K562 (cell line): ENCODE data around the gene CCSAP. TPM values are rescaled to one million over a fixed set of nuclear protein-coding genes. Genes with fewer than 3 reads are reported as not detected.

ENCODE experiments used
- ATAC-seq: fragments of 200-7000 bp; cut with Tn5 transposase; 3 replicates; pipeline ENCODE4 v1.9.1; 2020; ENCODE audit warnings: moderate library complexity
- BruUV-seq: library from RNA; stranded (reverse); fragments of 400-500 nt; replicated peaks from 2 replicates; lab custom pipeline; 2021; lab: Mats Ljungman, UMichigan
- CTCF ChIA-PET: fragments of 300-600 bp; formaldehyde crosslinking; extraction: SDS; loops from one replicate; lab custom pipeline; 2021; ENCODE audit warnings: low intra/inter-chr PET ratio; lab: Yijun Ruan, JAX
- POLR2A ChIA-PET: fragments of 300-600, 350-650 bp; sonication (Branson Sonifier 250); formaldehyde crosslinking; extraction: SDS; loops from one replicate; lab custom pipeline; 2021; ENCODE audit warnings: antibody characterized with exemption, inconsistent platforms; lab: Yijun Ruan, JAX
- DNase-seq, 4 experiments: peaks; one replicate each; pipeline versions ENCODE4 v3.0.0 to v3.0.0-alpha.2; 2011 to 2018; ENCODE audit warnings: low spot score in 3 of 4, mixed read lengths in 3 of 4; ENCODE audit errors: extremely low read depth in 1 of 4
- FAIRE-seq: peaks from 2 replicates; lab custom pipeline; 2011; peaks lifted over from hg19 to GRCh38; lab: Jason Lieb, UNC
- H2AFZ ChIP-seq: 2 replicates; pipeline ENCODE4 v1.6.0; 2011; ENCODE audit warnings: low read depth, low read length, control low read depth, inconsistent platforms
- H3K27ac ChIP-seq: fragments of 200-600 bp; 3 replicates; pipeline ENCODE4 v1.8.0; 2011; ENCODE audit warnings: low read depth, mild to moderate bottlenecking, control low read depth, inconsistent platforms, low read length, moderate library complexity, mixed read lengths; ENCODE audit errors: extremely low read depth
- H3K27me3 ChIP-seq, 2 experiments: fragments of 300-600 bp in 1 of 2; 2 replicates in 1 of 2; 3 replicates in 1 of 2; pipeline versions ENCODE4 v1.6.0 to v1.8.0; 2011; ENCODE audit warnings: inconsistent platforms in 2 of 2, low read length in 2 of 2, mild to moderate bottlenecking in 1 of 2, mixed read lengths in 1 of 2, moderate library complexity in 1 of 2; ENCODE audit not compliant: control insufficient read depth in 2 of 2, insufficient read depth in 2 of 2
- H3K36me3 ChIP-seq: fragments of 300-600 bp; 3 replicates; pipeline ENCODE4 v1.8.0; 2011; ENCODE audit warnings: mild to moderate bottlenecking, low read length, inconsistent platforms; ENCODE audit not compliant: control insufficient read depth, insufficient read depth
- H3K4me1 ChIP-seq, 2 experiments: fragments of 200-600 bp in 1 of 2; replicated peaks in 1 of 2; 2 replicates in 1 of 2; 3 replicates in 1 of 2; pipeline versions ENCODE4 v1.5.1 to v1.8.0; 2011; ENCODE audit warnings: inconsistent platforms in 2 of 2, low read length in 2 of 2, mild to moderate bottlenecking in 1 of 2, mixed read lengths in 1 of 2, moderate library complexity in 1 of 2; ENCODE audit not compliant: control insufficient read depth in 2 of 2, insufficient read depth in 2 of 2
- H3K4me2 ChIP-seq: 2 replicates; pipeline ENCODE4 v1.6.1; 2011; ENCODE audit warnings: low read length, control low read depth, inconsistent platforms, mixed read lengths; ENCODE audit not compliant: insufficient read depth
- H3K4me3 ChIP-seq: fragments of 200-600 bp; sonication (generic), shearing (Covaris generic); 2 replicates; pipeline ENCODE4 v1.5.1; 2016; ENCODE audit warnings: control low read depth, inconsistent platforms
- H3K79me2 ChIP-seq: fragments of 200-600 bp; 3 replicates; pipeline ENCODE4 v1.8.0; 2011; ENCODE audit warnings: low read length, inconsistent platforms; ENCODE audit not compliant: control insufficient read depth, insufficient read depth
- H3K9ac ChIP-seq, 2 experiments: 2 replicates each; pipeline versions ENCODE4 v1.6.0 to v1.6.1; 2011; ENCODE audit warnings: low read depth in 2 of 2, low read length in 2 of 2, control low read depth in 1 of 2, inconsistent platforms in 1 of 2, mild to moderate bottlenecking in 1 of 2, mixed read lengths in 1 of 2; ENCODE audit not compliant: insufficient read depth in 1 of 2
- H3K9me1 ChIP-seq: one replicate; pipeline ENCODE4 v1.6.0; 2011; ENCODE audit warnings: inconsistent platforms, mild to moderate bottlenecking, low read length, moderate library complexity; ENCODE audit not compliant: control insufficient read depth, insufficient read depth
- H3K9me3 ChIP-seq: replicated peaks from 2 replicates; pipeline ENCODE4 v1.5.1; 2011; ENCODE audit warnings: low read depth, low read length, inconsistent platforms; ENCODE audit not compliant: control insufficient read depth, insufficient read depth
- H4K20me1 ChIP-seq: replicated peaks from 2 replicates; pipeline ENCODE4 v1.6.1; 2011; ENCODE audit warnings: low read length, inconsistent platforms, mixed read lengths; ENCODE audit not compliant: control insufficient read depth, insufficient read depth
- ESRRA ChIP-seq: fragments of 450-650 bp; IDR thresholded peaks from 2 replicates; pipeline ENCODE4 v1.6.1; 2014; ENCODE audit warnings: low read depth, mild to moderate bottlenecking, moderate library complexity, borderline replicate concordance
- ETV1 ChIP-seq: fragments of 450-650 bp; conservative IDR thresholded peaks from 2 replicates; pipeline ENCODE4 v1.6.1; 2016; ENCODE audit warnings: missing genetic modification characterization, control low read depth, low read depth, missing compliant biosample characterization
- GTF2B ChIP-seq: IDR thresholded peaks from 2 replicates; pipeline ENCODE4 v1.6.1; 2011; ENCODE audit not compliant: insufficient read length; ENCODE audit errors: extremely low read depth
- HEY1 ChIP-seq: fragments of 250-450 bp; sonication (Bioruptor Pico); IDR thresholded peaks from 2 replicates; pipeline ENCODE4 v1.5.0; 2020; ENCODE audit warnings: mild to moderate bottlenecking, moderate library complexity, borderline replicate concordance
- IRF9 ChIP-seq: fragments of 450-650 bp; IDR thresholded peaks from 2 replicates; pipeline ENCODE4 v1.6.1; 2016; ENCODE audit warnings: missing biosample characterization, missing genetic modification characterization
- LCOR ChIP-seq: sonication (generic); formaldehyde crosslinking; IDR thresholded peaks from 2 replicates; pipeline ENCODE4 v1.8.0; 2022; ENCODE audit warnings: mild to moderate bottlenecking, missing genetic modification reagents
- MITF ChIP-seq: IDR thresholded peaks from 2 replicates; pipeline ENCODE4 v1.6.1; 2014; ENCODE audit warnings: antibody characterized with exemption
- NR2C1 ChIP-seq, 2 experiments: fragments of 450-650 bp; IDR thresholded peaks; 2 replicates each; pipeline ENCODE4 v1.6.1; 2017; ENCODE audit warnings: mild to moderate bottlenecking in 2 of 2, antibody characterized with exemption in 1 of 2, inconsistent platforms in 1 of 2, missing compliant biosample characterization in 1 of 2, missing genetic modification characterization in 1 of 2
- POU5F1 ChIP-seq: fragments of 150-350 bp; IDR thresholded peaks from 2 replicates; pipeline ENCODE4 v1.6.1; 2014; ENCODE audit warnings: borderline replicate concordance, low read length, low read depth, mild to moderate bottlenecking; ENCODE audit not compliant: partially characterized antibody
- PRPF4 ChIP-seq: fragments of 200-400 bp; formaldehyde crosslinking; IDR thresholded peaks from one replicate; pipeline ENCODE4 v1.6.1; 2017; ENCODE audit warnings: low read length, low read depth, mild to moderate bottlenecking; ENCODE audit not compliant: insufficient read depth, poor library complexity, severe bottlenecking
- PURB ChIP-seq: sonication (generic); formaldehyde crosslinking; IDR thresholded peaks from 2 replicates; pipeline ENCODE4 v1.9.0; 2021; ENCODE audit warnings: low read depth, mild to moderate bottlenecking, missing genetic modification reagents
- RB1 ChIP-seq: fragments of 450-650 bp; IDR thresholded peaks from 2 replicates; pipeline ENCODE4 v1.6.1; 2017; ENCODE audit warnings: low read depth, mild to moderate bottlenecking
- TOE1 ChIP-seq, 2 experiments: fragments of 450-650 bp in 1 of 2; sonication (generic) in 1 of 2; formaldehyde crosslinking in 1 of 2; IDR thresholded peaks; 2 replicates each; pipeline versions ENCODE4 v1.7.1 to v1.8.0; 2016 to 2022; ENCODE audit warnings: borderline replicate concordance in 2 of 2, mild to moderate bottlenecking in 2 of 2, antibody characterized with exemption in 1 of 2, inconsistent platforms in 1 of 2, low read depth in 1 of 2, missing genetic modification reagents in 1 of 2, moderate library complexity in 1 of 2
- ZNF12 ChIP-seq: sonication (generic); formaldehyde crosslinking; IDR thresholded peaks from 2 replicates; pipeline ENCODE4 v1.4.0; 2020; ENCODE audit warnings: mild to moderate bottlenecking, missing genetic modification reagents
- ZNF212 ChIP-seq: fragments of 450-650 bp; formaldehyde crosslinking; IDR thresholded peaks from 2 replicates; pipeline ENCODE4 v1.4.0; 2020; ENCODE audit warnings: mild to moderate bottlenecking
- ZNF431 ChIP-seq: sonication (generic); formaldehyde crosslinking; IDR thresholded peaks from 2 replicates; pipeline ENCODE4 v1.8.0; 2022; ENCODE audit warnings: mild to moderate bottlenecking, missing genetic modification reagents
- ZNF75A ChIP-seq: fragments of 450-650 bp; formaldehyde crosslinking; IDR thresholded peaks from 2 replicates; pipeline ENCODE4 v1.4.0; 2020; ENCODE audit warnings: mild to moderate bottlenecking
- WGBS: fragments of 100-300 bp; shearing (Covaris generic); methylation state at CpG from one replicate; pipeline ENCODE4 v1.1.6; 2016; ENCODE audit warnings: low coverage, mixed read lengths; ENCODE audit not compliant: insufficient coverage; ENCODE audit errors: missing lambda C conversion rate; 5-methylcytosine and 5-hydroxymethylcytosine counted together
- in situ Hi-C: fragments of 300-500 bp; cut with MboI; formaldehyde crosslinking; loops from 4 replicates; pipeline ENCODE4 v1.15.0; 2018; ENCODE audit warnings: inconsistent platforms, mixed read lengths
- intact Hi-C: fragments of 100-400 bp; cut with micrococcal nuclease; formaldehyde crosslinking; loops from 2 replicates; pipeline ENCODE4 v1.14.2; 2022
- polyA plus RNA-seq, 8 experiments: library from polyadenylated mRNA; depleted of rRNA in 4 of 8; stranded (reverse) in 5 of 8; unstranded in 3 of 8; fragments of >200 nt; fragmentation: Nextera tagmentation in 2 of 8; fragmentation: Illumina TruSeq in 1 of 8; extraction: Ambion mirVana in 2 of 8; extraction: Trizol in 1 of 8; gene quantifications; 2 replicates each; pipeline versions ENCODE4 v1.2.1 to v1.2.3, GENCODE V29; 2011 to 2014; ENCODE audit warnings: inconsistent platforms in 1 of 8, missing spikeins in 1 of 8
- total RNA-seq, 7 experiments: library from RNA; depleted of rRNA in 6 of 7; stranded (reverse); fragments of >200 nt in 6 of 7; fragmentation: Illumina TruSeq in 2 of 7; extraction: Trizol in 2 of 7; gene quantifications; 2 replicates each; pipeline versions ENCODE4 v1.2.1 to v1.2.3, GENCODE V29; 2011 to 2021; ENCODE audit warnings: low replicate concordance in 1 of 7

The CCSAP gene
- total and polyA plus RNA-seq, 9 of the 15 experiments (the other 6 are each of a cell fraction or from before 2014, with no cell fraction given) = 3.6 to 15.9 (median 9.5) TPM

GRCh38 chr1:229309074-229309473, 33.8 kb downstream of the CCSAP start:
- 86% methylated on average over 1 of the region's 1 CpG for WGBS
- FAIRE-seq (no peak), ATAC-seq (no peak), DNase-seq (no peak)
- H3K9me1 ChIP-seq = no peaks in the 10 kb centered on the region
- intact Hi-C loops = no loop called here
- H3K36me3 ChIP-seq = peaks cover 36% of the 10 kb centered on the region
- no peak overlapping the region for H3K27ac ChIP-seq
- in situ Hi-C loops = no loop called here
- H3K4me1 ChIP-seq = no peaks in the 10 kb centered on the region
- CTCF ChIA-PET = no interaction called here
- H3K4me3 ChIP-seq = no peak overlapping the region
- H3K9me3 ChIP-seq = no peaks in the 10 kb centered on the region
- H4K20me1 ChIP-seq = no peaks in the 10 kb centered on the region
- TF ChIP-seq ZNF431 (CRISPR knock-in tag) = no peak
- no peak for TF ChIP-seq TOE1 (IDR thresholded peaks at IDR 0.05; ENCODE audit: borderline replicate concordance)
- TF ChIP-seq TOE1 (CRISPR knock-in tag; IDR thresholded peaks at IDR 0.05; ENCODE audit: borderline replicate concordance, low read depth) = no peak
- TF ChIP-seq IRF9 = no peak
- TF ChIP-seq ZNF212 (CRISPR knock-in tag) = no peak
- TF ChIP-seq ESRRA = no peak
- TF ChIP-seq GTF2B = no peak
- TF ChIP-seq PURB = no peak
- no peak for TF ChIP-seq HEY1 (CRISPR knock-in tag)
- no peak for TF ChIP-seq NR2C1 (IDR thresholded peaks at IDR 0.05)
- no peak for TF ChIP-seq NR2C1 (tag; IDR thresholded peaks at IDR 0.05)
- no peak for TF ChIP-seq ZNF12 (CRISPR knock-in tag)
- TF ChIP-seq LCOR (CRISPR knock-in tag) = no peak
- TF ChIP-seq POU5F1 = no peak
- no peak for TF ChIP-seq PRPF4
- no peak for TF ChIP-seq RB1
- no peak for TF ChIP-seq ZNF75A (CRISPR knock-in tag)
- TF ChIP-seq ETV1 (tag) = no peak
- no peak for TF ChIP-seq MITF
- TF ChIP-seq, all 486 proteins: peak for 0
- no peak overlapping the region for H3K4me2 ChIP-seq
- H2AFZ ChIP-seq = no peak overlapping the region
- no peaks in the 10 kb centered on the region for H3K79me2 ChIP-seq
- H3K27me3 ChIP-seq = no peaks in the 10 kb centered on the region
- BruUV-seq = no TSS peak
- POLR2A ChIA-PET = interaction anchor here (0.6 kb wide), 1 partner anchor 1605 kb away, joined by 4 read pairs; no protein-coding TSS in a partner anchor
- no peak overlapping the region for H3K9ac ChIP-seq
